HG02588 (cell line): ENCODE measurements around the gene TEDC1.

Source experiments
- ATAC-seq: cut with Tn5 transposase; IDR thresholded peaks from one replicate; pipeline ENCODE4 v1.9.1; 2021; ENCODE audit warnings: mild to moderate bottlenecking, moderate library complexity; ENCODE audit not compliant: unreplicated experiment

The TEDC1 gene

GRCh38 chr14:105473677-105474482, 17.2 kb upstream of the TEDC1 start:
- no peak for ATAC-seq

- no peak for ATAC-seq
These were observed 16.4 kb upstream of the TEDC1 start, which contains the start of gene CRIP2 for GRCh38 chr14:105474483-105475268. CRIP2 (plus strand) TSS chr14:105474821; CDS start chr14:105474863, 42 bp downstream.

GRCh38 chr14:105475269-105476096, 15.6 kb upstream of the TEDC1 start:
- ATAC-seq = no peak

GRCh38 chr14:105476097-105476830, 14.8 kb upstream of the TEDC1 start:
- no peak for ATAC-seq

- no peak for ATAC-seq
These were observed 14.0 kb upstream of the TEDC1 start for GRCh38 chr14:105476831-105477659.

GRCh38 chr14:105477660-105478397, 13.2 kb upstream of the TEDC1 start:
- no peak for ATAC-seq

GRCh38 chr14:105478398-105479251, 12.4 kb upstream of the TEDC1 start:
- ATAC-seq = no peak

GRCh38 chr14:105479431-105480158, 11.5 kb upstream of the TEDC1 start:
- no peak for ATAC-seq

GRCh38 chr14:105480199-105480746, 10.8 kb upstream of the TEDC1 start:
- ATAC-seq = no peak

- peak; percentile 48 for ATAC-seq
These were observed 9.9 kb upstream of the TEDC1 start for GRCh38 chr14:105480807-105481801.

- ATAC-seq = peak; percentile 32
These were observed 9.1 kb upstream of the TEDC1 start for GRCh38 chr14:105481886-105482457.

GRCh38 chr14:105482486-105483110, 8.4 kb upstream of the TEDC1 start:
- ATAC-seq = no peak

GRCh38 chr14:105483300-105484068, 7.6 kb upstream of the TEDC1 start:
- ATAC-seq = no peak
